Hippocampal formation (tissue), 2 donors: ENCODE measurements around the gene ZNF490.

Experiments used
- DNase-seq, 2 donors: peaks; one replicate each; lab custom pipeline; 2025; lab: John Stamatoyannopoulos, UW

The ZNF490 gene

DNA sequence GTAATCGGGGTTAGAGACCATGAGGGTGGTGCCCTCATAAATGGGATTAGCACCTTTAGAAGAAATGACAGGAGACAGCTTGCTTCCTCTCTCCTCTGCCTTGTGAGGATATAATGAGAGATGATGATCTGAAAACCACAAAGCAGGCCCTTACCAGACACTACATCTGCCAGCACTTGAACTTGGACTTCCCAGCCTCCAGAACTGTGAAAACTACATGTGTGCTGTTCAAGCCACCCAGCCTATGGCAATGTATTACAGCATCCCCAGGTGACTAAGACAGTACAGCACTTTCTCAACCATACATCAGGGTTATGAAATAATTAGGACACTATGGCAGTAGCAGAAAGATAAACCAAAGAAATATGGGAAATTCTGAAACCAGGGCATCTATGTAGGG lies 66.8 kb downstream of the ZNF490 start:
- DNase-seq: no peak
